Gastroesophageal sphincter (tissue), 4 donors: ENCODE results near the gene KIAA0586. TPM values are rescaled to one million over a fixed set of nuclear protein-coding genes. Genes with fewer than 3 reads are reported as not detected.

Experiments
- ATAC-seq: fragments of 150-250 bp; one replicate; pipeline ENCODE4 v1.9.1; 2016; ENCODE audit warnings: mild to moderate bottlenecking, moderate library complexity
- H3K27ac ChIP-seq, 4 donors: fragments of 200-600 bp; sonication (generic) in 3 of 4; 1 replicate in 3 of 4; 2 replicates in 1 of 4; pipeline ENCODE4 v1.5.1; 2016 to 2019
- H3K27me3 ChIP-seq: fragments of 200-600 bp; sonication (generic); one replicate; pipeline ENCODE4 v1.5.1; 2019
- H3K36me3 ChIP-seq, 2 donors: fragments of 200-600 bp; sonication (generic); one replicate each; pipeline ENCODE4 v1.5.1; 2019; ENCODE audit warnings: control low read depth in 1 of 2
- H3K4me1 ChIP-seq, 3 donors: fragments of 200-600 bp; sonication (generic); 1 replicate in 2 of 3; 2 replicates in 1 of 3; pipeline ENCODE4 v1.5.1; 2016 to 2019; ENCODE audit warnings: control low read depth in 2 of 3
- H3K4me3 ChIP-seq, 2 donors: fragments of 200-600 bp; sonication (generic); one replicate each; pipeline ENCODE4 v1.5.1; 2019; ENCODE audit warnings: mild to moderate bottlenecking in 1 of 2, moderate library complexity in 1 of 2
- H3K9me3 ChIP-seq, 3 donors: fragments of 200-600 bp; sonication (generic); one replicate each; pipeline ENCODE4 v1.5.1; 2017 to 2019; ENCODE audit warnings: control low read depth in 2 of 3
- CTCF ChIP-seq, 4 experiments: fragments of 200-600 bp in 2 of 4; fragments of 450-650 bp in 2 of 4; sonication (generic) in 1 of 4; IDR thresholded peaks; one replicate each; pipeline ENCODE4 v1.5.1; 2017 to 2019; ENCODE audit warnings: antibody characterized with exemption in 4 of 4, mild to moderate bottlenecking in 2 of 4, moderate library complexity in 2 of 4
- EP300 ChIP-seq: sonication (generic); formaldehyde crosslinking; IDR thresholded peaks from one replicate; pipeline ENCODE4 v1.6.1; 2017; ENCODE audit warnings: antibody characterized with exemption, mild to moderate bottlenecking
- POLR2A ChIP-seq, 2 donors: fragments of 450-650 bp; IDR thresholded peaks; one replicate each; pipeline ENCODE4 v1.6.1; 2017; ENCODE audit warnings: antibody characterized with exemption in 2 of 2, mild to moderate bottlenecking in 2 of 2, moderate library complexity in 1 of 2
- POLR2AphosphoS5 ChIP-seq: sonication (generic); formaldehyde crosslinking; IDR thresholded peaks from one replicate; pipeline ENCODE4 v1.6.1; 2017; ENCODE audit warnings: antibody characterized with exemption
- WGBS, 2 donors: methylation state at CpG; one replicate each; pipeline ENCODE4 v1.1.5; 2018; ENCODE audit warnings: low coverage in 1 of 2; 5-methylcytosine and 5-hydroxymethylcytosine counted together
- total RNA-seq, 4 donors: library from RNA; depleted of rRNA; stranded (reverse); fragments of >200 nt; gene quantifications; one replicate each; pipeline ENCODE4 v1.1.0, GENCODE V29; 2016

Gene KIAA0586
- total RNA-seq, 4 donors from 2014 or later, result 11.6 to 22.4 (median 18.0) TPM

- Histone ChIP-seq H3K4me3 (no peak overlapping the region), H3K9me3 (no peaks in the 10 kb centered on the region), H3K27me3 (no peaks in the 10 kb centered on the region), H3K4me1 (no peaks in the 10 kb centered on the region), H3K36me3 (peaks cover 0 to 8% of the 10 kb centered on the region in 2 donors), H3K27ac (no peak overlapping the region)
- 11 to 25% methylated on average over 1 of the region's 1 CpG for WGBS, 2 donors
- TF ChIP-seq EP300 (no peak), POLR2A (IDR thresholded peaks at IDR 0.05) (no peak), POLR2AphosphoS5 (no peak), CTCF (IDR thresholded peaks at IDR 0.05) (no peak)
- ATAC-seq, result no peak
These were observed 121.7 kb downstream of the KIAA0586 start for GRCh38 chr14:58549105-58549757.

DNA sequence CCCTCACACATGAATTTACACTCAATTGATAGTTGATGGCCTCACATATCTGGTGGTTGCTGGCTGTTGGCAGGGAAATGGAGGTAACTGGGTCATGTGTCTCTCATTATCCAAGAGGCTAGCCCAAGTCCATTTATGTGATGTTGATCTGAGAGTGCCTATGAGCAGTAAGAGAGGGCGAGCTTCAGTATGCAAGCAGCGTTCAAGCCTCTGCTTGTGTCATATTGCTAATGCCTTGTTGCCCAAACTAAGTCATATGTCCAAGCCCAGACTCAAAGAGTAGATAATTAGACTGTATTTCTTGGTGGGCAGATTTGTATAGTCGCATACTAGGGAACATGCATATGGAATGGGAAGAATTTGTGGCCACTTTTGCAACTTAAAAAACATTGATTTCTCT, 126.4 kb downstream of the KIAA0586 start:
- H3K4me1 ChIP-seq, result no peaks in the 10 kb centered on the region
- ATAC-seq, result no peak
- H3K9me3 ChIP-seq, result no peaks in the 10 kb centered on the region
- H3K27me3 ChIP-seq, result no peaks in the 10 kb centered on the region
- WGBS, 2 donors, result 100% methylated on average over 3 of the region's 3 CpGs; no CpG with 5 or more reads in 1 of the 2 donors
- TF ChIP-seq EP300 (no peak), POLR2AphosphoS5 (no peak), CTCF (IDR thresholded peaks at IDR 0.05) (no peak), POLR2A (IDR thresholded peaks at IDR 0.05) (no peak)
- no peaks in the 10 kb centered on the region for H3K36me3 ChIP-seq
- H3K4me3 ChIP-seq, result no peak overlapping the region
- H3K27ac ChIP-seq, result no peak overlapping the region

GRCh38 chr14:58555647-58556046, 128.1 kb downstream of the KIAA0586 start:
- Histone ChIP-seq H3K9me3 (no peaks in the 10 kb centered on the region), H3K4me3 (no peak overlapping the region), H3K36me3 (no peaks in the 10 kb centered on the region), H3K27ac (no peak overlapping the region), H3K27me3 (no peaks in the 10 kb centered on the region), H3K4me1 (peaks cover 0 to 3% (median 0%) of the 10 kb centered on the region in 3 donors)
- no peak for ATAC-seq
- TF ChIP-seq POLR2AphosphoS5 (no peak), EP300 (no peak), POLR2A (IDR thresholded peaks at IDR 0.05) (no peak), CTCF (IDR thresholded peaks at IDR 0.05) (no peak)

- H3K36me3 ChIP-seq, result no peaks in the 10 kb centered on the region
- H3K4me3 ChIP-seq, result no peak overlapping the region
- 71% methylated on average over 3 of the region's 4 CpGs; no CpG with 5 or more reads in 1 of the 2 donors for WGBS, 2 donors
- no peak for ATAC-seq
- no peak for TF ChIP-seq CTCF (IDR thresholded peaks at IDR 0.05)
- TF ChIP-seq POLR2AphosphoS5, result no peak
- TF ChIP-seq EP300, result no peak
- no peak for TF ChIP-seq POLR2A (IDR thresholded peaks at IDR 0.05)
- H3K4me1 ChIP-seq, result peaks cover 0 to 7% (median 0%) of the 10 kb centered on the region in 3 donors
- no peak overlapping the region for H3K27ac ChIP-seq
- H3K27me3 ChIP-seq, result no peaks in the 10 kb centered on the region
- H3K9me3 ChIP-seq, result no peaks in the 10 kb centered on the region
These were observed 129.7 kb downstream of the KIAA0586 start for GRCh38 chr14:58557242-58557641.

DNA sequence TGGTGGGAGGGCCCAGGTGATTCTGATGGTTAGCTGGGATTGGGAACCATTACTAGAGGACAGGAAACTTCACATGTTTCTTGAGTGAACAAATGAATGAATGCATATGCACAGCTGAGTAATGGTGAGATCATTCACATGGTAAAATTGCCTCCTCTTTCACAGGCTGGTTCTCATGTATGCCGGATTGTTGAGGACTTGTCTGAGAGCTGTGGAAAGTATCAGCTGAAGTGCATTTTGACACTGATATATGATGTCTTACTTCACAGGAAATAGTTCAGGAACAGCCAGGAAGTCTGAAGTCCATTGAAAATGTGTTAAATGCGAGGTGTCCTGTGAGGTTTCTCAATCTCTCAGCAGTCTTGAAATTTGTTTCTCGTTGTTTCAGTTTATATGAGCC, 132.7 kb downstream of the KIAA0586 start:
- whole genome bisulfite sequencing, 2 donors, result 34 to 49% methylated on average over 3 of the region's 3 CpGs
- H3K27ac ChIP-seq, result no peak overlapping the region
- ATAC-seq, result no peak
- no peaks in the 10 kb centered on the region for H3K36me3 ChIP-seq
- H3K27me3 ChIP-seq, result no peaks in the 10 kb centered on the region
- peaks cover 0 to 7% (median 0%) of the 10 kb centered on the region in 3 donors for H3K4me1 ChIP-seq
- H3K9me3 ChIP-seq, result no peaks in the 10 kb centered on the region
- H3K4me3 ChIP-seq, result no peak overlapping the region
- TF ChIP-seq POLR2AphosphoS5, result no peak
- no peak for TF ChIP-seq EP300
- TF ChIP-seq POLR2A (IDR thresholded peaks at IDR 0.05), result no peak
- TF ChIP-seq CTCF (IDR thresholded peaks at IDR 0.05), result no peak
